SK-N-SH (cell line): Measurements from ENCODE around the gene DCLK3. TPM values are rescaled to one million over a fixed set of nuclear protein-coding genes. Genes with fewer than 3 reads are reported as not detected.

ENCODE experiments used
- CTCF ChIA-PET: fragments of 300-600, 350-600 bp; formaldehyde crosslinking; extraction: SDS; loops from one replicate; lab custom pipeline; 2021; lab: Yijun Ruan, JAX
- POLR2A ChIA-PET: fragments of 350-600 bp; sonication (Branson Sonifier 250); formaldehyde crosslinking; extraction: SDS; loops from one replicate; lab custom pipeline; 2020; ENCODE audit warnings: antibody characterized with exemption, inconsistent platforms; lab: Yijun Ruan, JAX
- DNase-seq: peaks from one replicate; pipeline ENCODE4 v3.0.0; 2012
- H2AFZ ChIP-seq: fragments of 200-600 bp; sonication (generic); 2 replicates; pipeline ENCODE4 v1.8.1; 2016; ENCODE audit warnings: antibody characterized with exemption, mild to moderate bottlenecking, low read depth
- H3F3A ChIP-seq: fragments of 200-600 bp; sonication (generic); replicated peaks from 2 replicates; pipeline ENCODE3; 2016; ENCODE audit warnings: antibody characterized with exemption, mild to moderate bottlenecking; ENCODE audit not compliant: insufficient read depth
- H3K27ac ChIP-seq, 2 experiments: fragments of 200-500 bp in 1 of 2; fragments of 200-600 bp in 1 of 2; sonication (Bioruptor generic) in 1 of 2; sonication (generic), shearing (Covaris generic) in 1 of 2; 2 replicates each; pipeline versions ENCODE4 v1.5.1 to v1.6.1; 2014 to 2016; ENCODE audit warnings: low read depth in 2 of 2, inconsistent platforms in 1 of 2, low read length in 1 of 2, mild to moderate bottlenecking in 1 of 2, mixed read lengths in 1 of 2
- H3K27me3 ChIP-seq: fragments of 200-600 bp; sonication (generic), shearing (Covaris generic); 2 replicates; pipeline ENCODE4 v1.6.1; 2016; ENCODE audit warnings: mixed run types; ENCODE audit not compliant: insufficient read depth
- H3K36me3 ChIP-seq, 2 experiments: fragments of 200-500 bp in 1 of 2; fragments of 200-600 bp in 1 of 2; sonication (Bioruptor generic) in 1 of 2; sonication (generic) in 1 of 2; replicated peaks in 1 of 2; 2 replicates each; pipeline versions ENCODE3 to v1.5.1; 2014 to 2016; ENCODE audit warnings: low read length in 1 of 2, mild to moderate bottlenecking in 1 of 2; ENCODE audit not compliant: insufficient read depth in 2 of 2, control insufficient read depth in 1 of 2
- H3K4me1 ChIP-seq, 2 experiments: fragments of 200-500 bp in 1 of 2; fragments of 200-600 bp in 1 of 2; sonication (Bioruptor generic) in 1 of 2; sonication (generic), shearing (Covaris generic) in 1 of 2; 2 replicates each; pipeline versions ENCODE4 v1.5.1 to v1.6.1; 2014 to 2016; ENCODE audit warnings: low read depth in 1 of 2, low read length in 1 of 2, mixed run types in 1 of 2; ENCODE audit not compliant: insufficient read depth in 2 of 2, control insufficient read depth in 1 of 2
- H3K4me2 ChIP-seq: fragments of 200-600 bp; sonication (generic), shearing (Covaris generic); 2 replicates; pipeline ENCODE4 v1.6.1; 2017; ENCODE audit warnings: mixed run types
- H3K4me3 ChIP-seq, 2 experiments: fragments of 200-500 bp in 1 of 2; fragments of 200-600 bp in 1 of 2; sonication (Bioruptor generic) in 1 of 2; sonication (generic), shearing (Covaris generic) in 1 of 2; 2 replicates each; pipeline versions ENCODE4 v1.5.1 to v1.8.1; 2014 to 2016; ENCODE audit warnings: low read depth in 2 of 2, inconsistent platforms in 1 of 2, low read length in 1 of 2, mild to moderate bottlenecking in 1 of 2, mixed read lengths in 1 of 2, moderate library complexity in 1 of 2
- H3K79me2 ChIP-seq: fragments of 200-600 bp; sonication (generic); 2 replicates; pipeline ENCODE4 v1.8.1; 2017; ENCODE audit warnings: mild to moderate bottlenecking; ENCODE audit not compliant: insufficient read depth
- H3K9ac ChIP-seq: fragments of 200-600 bp; sonication (generic); 2 replicates; pipeline ENCODE4 v1.6.1; 2017; ENCODE audit warnings: mixed run types
- H3K9me2 ChIP-seq: fragments of 200-600 bp; sonication (generic); 2 replicates; pipeline ENCODE4 v1.6.1; 2017; ENCODE audit warnings: mixed run types
- H3K9me3 ChIP-seq: fragments of 200-600 bp; sonication (generic); 2 replicates; pipeline ENCODE4 v1.6.1; 2017; ENCODE audit warnings: mixed run types, mild to moderate bottlenecking, moderate library complexity
- H4K20me1 ChIP-seq: fragments of 200-600 bp; sonication (generic); 2 replicates; pipeline ENCODE4 v1.6.1; 2017; ENCODE audit warnings: mild to moderate bottlenecking, mixed run types; ENCODE audit not compliant: insufficient read depth
- CTCF ChIP-seq: fragments of 200-600 bp; sonication (generic); IDR thresholded peaks from 2 replicates; pipeline ENCODE4 v1.6.1; 2017; ENCODE audit warnings: antibody characterized with exemption, mild to moderate bottlenecking, moderate library complexity
- MEF2A ChIP-seq: IDR thresholded peaks from 2 replicates; pipeline ENCODE4 v1.4.0; 2012; ENCODE audit warnings: low read depth, borderline replicate concordance
- NRF1 ChIP-seq: IDR thresholded peaks from 2 replicates; pipeline ENCODE4 v1.6.1; 2012; ENCODE audit warnings: low read depth, mild to moderate bottlenecking, low read length
- RFX5 ChIP-seq: IDR thresholded peaks from 2 replicates; pipeline ENCODE4 v1.6.1; 2012; ENCODE audit warnings: mild to moderate bottlenecking, improper control_type of control experiment, low read length
- RXRA ChIP-seq: IDR thresholded peaks from 2 replicates; pipeline ENCODE4 v1.4.0; 2012; ENCODE audit warnings: low read depth, mild to moderate bottlenecking, borderline replicate concordance
- TAF1 ChIP-seq: IDR thresholded peaks from 2 replicates; pipeline ENCODE4 v1.6.1; 2012; ENCODE audit warnings: low read depth, mild to moderate bottlenecking, low read length, moderate library complexity, borderline replicate concordance
- TCF12 ChIP-seq: IDR thresholded peaks from 2 replicates; pipeline ENCODE4 v1.4.0; 2012
- ZBTB33 ChIP-seq: IDR thresholded peaks from 2 replicates; pipeline ENCODE4 v1.4.0; 2012; ENCODE audit warnings: low read depth, borderline replicate concordance
- WGBS: methylation state at CpG from one replicate; pipeline ENCODE4 v1.1.6; 2017; ENCODE audit warnings: low lambda C conversion rate; 5-methylcytosine and 5-hydroxymethylcytosine counted together
- polyA plus RNA-seq, 3 experiments: library from polyadenylated mRNA; depleted of rRNA; stranded (reverse); fragments of >200 nt; gene quantifications; 2 replicates each; pipeline ENCODE4 v1.2.3, GENCODE V29; 2012

Gene DCLK3
- polyA plus RNA-seq, 1 of the 3 experiments (the other 2 are of a cell fraction) = not detected

GRCh38 chr3:36813305-36813704 lies 49.0 kb upstream of the DCLK3 start (continued):
- TF ChIP-seq MEF2A (no peak), NRF1 (no peak), TAF1 (no peak), RFX5 (no peak), RXRA (no peak)

GRCh38 chr3:36812240-36812639 lies 47.9 kb upstream of the DCLK3 start:
- POLR2A ChIA-PET = no interaction called here
- WGBS = 0% methylated on average over 1 of the region's 1 CpG

More at GRCh38 chr3:36812240-36812639, 47.9 kb upstream of the DCLK3 start:
- Histone ChIP-seq H4K20me1 (no peaks in the 10 kb centered on the region), H3F3A (no peaks in the 10 kb centered on the region), H3K27me3 (no peaks in the 10 kb centered on the region), H2AFZ (no peak overlapping the region), H3K79me2 (no peaks in the 10 kb centered on the region), H3K27ac (no peak overlapping the region), H3K9me3 (no peaks in the 10 kb centered on the region), H3K36me3 (no peaks in the 10 kb centered on the region), H3K9ac (no peak overlapping the region), H3K9me2 (no peaks in the 10 kb centered on the region), H3K4me3 (no peak overlapping the region)
- no peak for DNase-seq
- CTCF ChIA-PET = interaction anchor here (0.6 to 1.8 kb wide), 3 partner anchors 20 to 92 kb away, joined by 4 read pairs; no protein-coding TSS in a partner anchor
- TF ChIP-seq MEF2A (no peak), TCF12 (no peak), CTCF (no peak), ZBTB33 (no peak)
- TF ChIP-seq, all 33 proteins: peak for 0
- no peaks in the 10 kb centered on the region; a peak in 1 of 4 replicates for H3K4me1 ChIP-seq
- H3K4me2 ChIP-seq = no peak overlapping the region
